Stimulated activated naive CD4-positive, alpha-beta T cell treated with Interleukin-2 at 50 U/mL for 16 hours (primary cell): ENCODE data around the gene SLC30A1.

Experiments used
- DNase-seq: peaks from one replicate; lab custom pipeline; 2025; lab: John Stamatoyannopoulos, UW

Gene SLC30A1

DNA sequence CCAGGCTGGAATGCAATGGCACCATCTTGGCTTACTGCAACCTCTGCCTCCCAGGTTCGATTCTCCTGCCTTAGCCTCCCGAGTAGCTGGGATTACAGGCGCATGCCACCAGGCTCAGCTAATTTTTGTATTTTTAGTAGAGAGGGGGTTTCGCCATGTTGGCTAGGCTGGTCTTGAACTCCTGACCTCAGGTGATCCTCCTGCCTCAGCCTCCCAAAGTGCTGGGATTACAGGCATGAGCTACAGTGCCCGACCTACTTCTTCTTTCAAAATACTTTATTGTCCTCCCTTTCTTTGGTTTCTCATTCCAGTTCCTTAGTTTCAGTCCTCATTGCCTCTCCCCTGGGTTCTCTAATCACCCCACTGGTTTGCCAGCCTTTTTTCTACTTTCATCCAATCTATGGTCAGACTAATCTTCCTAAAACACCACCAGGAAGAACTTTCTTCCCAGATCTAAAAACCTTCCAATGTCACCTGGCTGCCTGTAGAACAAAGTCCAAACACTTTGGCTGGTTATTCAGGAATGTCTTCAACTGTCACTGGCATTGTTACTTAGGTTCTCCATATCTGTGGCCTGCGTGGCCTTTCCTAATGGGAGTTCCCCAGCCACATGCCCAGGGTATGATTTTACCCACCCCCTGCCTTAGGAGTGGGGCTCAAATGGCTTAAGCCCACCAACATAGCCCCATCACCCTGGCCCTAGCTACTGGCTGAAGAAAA is 29.0 kb upstream of the SLC30A1 start:
- DNase-seq = no peak

DNA sequence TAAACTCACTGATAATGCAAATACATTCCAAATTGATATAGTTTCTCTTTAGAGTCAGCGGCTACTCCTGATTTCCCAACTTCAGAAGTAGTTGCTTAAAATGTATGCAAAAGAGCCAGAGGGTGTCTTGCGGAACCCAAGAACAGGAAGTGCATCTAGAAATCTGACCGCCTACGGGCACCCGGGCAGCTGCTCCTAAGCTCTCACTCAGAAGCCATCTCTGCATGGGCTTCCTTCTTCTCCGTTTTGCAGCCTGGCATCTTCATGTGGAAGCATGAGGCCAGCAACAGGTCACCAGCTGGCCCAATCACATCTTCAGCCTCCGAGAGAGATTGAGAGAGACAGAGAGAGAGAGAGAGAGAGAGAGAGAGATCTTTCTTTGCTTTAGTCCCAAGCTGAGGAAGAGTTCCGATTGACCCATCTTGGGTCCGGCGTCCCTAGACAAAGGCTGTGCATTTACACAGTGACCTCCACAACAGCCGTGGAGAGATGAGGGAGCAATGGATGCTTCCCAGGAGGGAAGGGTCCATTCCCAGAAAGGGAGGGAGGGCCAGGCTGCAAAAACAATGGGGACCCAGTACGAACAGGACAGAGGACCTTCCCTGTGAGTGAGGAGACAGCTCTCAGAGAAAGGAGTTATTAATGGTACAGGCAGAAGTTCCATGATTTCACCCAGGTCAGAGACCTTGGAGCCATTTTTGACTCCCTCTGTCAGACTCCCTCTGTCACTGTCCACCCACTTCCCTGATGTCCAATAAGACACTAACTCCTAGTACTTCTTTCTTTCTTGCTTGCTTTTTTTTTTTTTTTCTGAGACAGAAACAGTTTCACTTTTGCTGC is 28.2 kb upstream of the SLC30A1 start:
- DNase-seq = no peak

DNA sequence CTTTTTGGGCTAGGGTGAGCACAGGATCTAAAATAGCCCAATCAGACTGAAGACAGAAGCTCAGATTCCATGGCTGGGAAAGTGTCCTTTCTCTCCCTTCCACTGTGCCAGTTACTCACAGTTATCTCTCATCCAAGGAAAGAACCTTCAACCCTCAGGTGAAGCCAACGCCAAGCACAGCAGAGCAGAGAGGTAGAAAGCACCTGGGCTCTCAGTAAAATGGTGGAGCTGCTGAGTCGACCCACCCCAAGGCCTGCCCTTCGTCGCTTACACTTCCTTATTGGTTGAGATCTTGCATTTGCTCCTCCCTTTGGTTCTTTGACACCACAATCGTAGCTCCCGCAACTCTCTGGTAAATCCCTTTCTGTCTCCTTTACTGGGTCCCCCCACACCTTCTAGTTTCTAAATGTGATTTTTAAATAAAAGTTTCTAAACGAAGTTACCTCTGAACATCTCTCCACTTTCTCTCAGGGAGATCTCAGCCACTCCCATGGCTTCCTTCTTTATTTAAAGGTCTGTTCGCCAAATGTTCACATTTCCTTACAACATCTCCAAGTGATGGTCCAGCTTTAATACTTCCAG is 27.5 kb upstream of the SLC30A1 start:
- DNase-seq = no peak

GRCh38 chr1:211605603-211606331 is 26.8 kb upstream of the SLC30A1 start:
- DNase-seq = no peak

DNA sequence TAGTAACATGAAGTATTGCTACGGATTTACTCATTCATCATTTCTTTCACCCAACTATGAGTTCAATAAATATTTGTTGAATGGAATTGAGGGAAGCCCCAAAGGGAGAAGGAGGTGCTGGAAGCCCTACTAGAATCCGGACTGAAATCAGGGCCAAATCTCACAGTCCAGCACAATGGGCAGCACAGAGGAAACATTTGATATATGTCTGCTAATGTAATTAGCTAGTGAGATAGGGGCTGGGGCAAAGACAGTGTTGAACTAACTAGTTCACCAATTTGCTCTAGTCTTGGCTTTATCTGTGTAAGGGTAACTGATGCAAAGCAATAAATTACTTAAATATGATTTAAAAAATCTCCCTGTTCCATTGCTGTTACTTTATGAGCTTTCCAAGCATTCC is 26.1 kb upstream of the SLC30A1 start:
- no peak for DNase-seq

DNA sequence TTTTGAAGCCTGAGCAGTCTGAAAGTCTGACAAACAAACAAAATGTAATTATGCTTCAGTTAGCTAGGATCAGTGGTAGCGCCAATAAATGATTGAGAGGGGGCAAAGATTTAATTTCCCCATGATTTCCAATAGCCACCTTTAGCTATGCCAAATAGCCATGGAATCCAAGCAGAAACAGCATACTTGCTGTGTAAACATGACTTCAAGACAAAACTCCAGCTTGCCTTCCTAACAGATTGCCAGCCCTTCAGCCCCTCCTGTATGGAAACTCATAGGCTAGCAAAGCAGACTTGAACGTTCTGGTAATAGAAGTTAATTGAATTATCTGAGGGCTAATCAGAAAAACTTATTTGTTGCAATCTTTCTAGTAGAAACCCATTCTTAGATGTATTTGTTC is 25.6 kb upstream of the SLC30A1 start:
- DNase-seq = no peak

- DNase-seq = no peak
These were observed 24.8 kb upstream of the SLC30A1 start for GRCh38 chr1:211603713-211604112.

DNA sequence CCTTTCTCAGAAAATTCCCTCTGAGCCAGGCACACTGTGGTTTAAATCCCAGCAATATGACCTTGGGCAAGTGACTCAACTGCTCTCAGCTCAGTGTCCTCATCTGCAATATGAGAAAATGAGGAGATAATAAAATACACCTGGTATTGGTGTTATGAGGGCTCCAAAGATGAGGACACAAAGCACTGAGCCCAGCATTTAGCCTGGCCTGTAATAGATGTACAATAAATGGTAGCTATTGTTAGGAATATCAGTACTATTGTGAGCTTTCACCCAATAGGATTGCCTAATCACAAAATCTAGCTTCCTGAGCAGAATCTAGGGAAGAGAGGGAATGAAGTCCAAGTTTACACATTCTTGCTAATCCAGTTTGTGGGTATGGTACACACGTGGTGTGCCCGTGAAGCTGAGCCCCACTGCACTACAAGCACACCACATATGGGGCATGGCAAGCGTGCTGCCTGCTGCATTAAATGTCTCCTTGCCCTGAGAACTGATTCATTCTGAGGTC is 24.3 kb upstream of the SLC30A1 start:
- no peak for DNase-seq

- no peak for DNase-seq
These were observed 23.2 kb upstream of the SLC30A1 start for GRCh38 chr1:211601982-211602670.

DNA sequence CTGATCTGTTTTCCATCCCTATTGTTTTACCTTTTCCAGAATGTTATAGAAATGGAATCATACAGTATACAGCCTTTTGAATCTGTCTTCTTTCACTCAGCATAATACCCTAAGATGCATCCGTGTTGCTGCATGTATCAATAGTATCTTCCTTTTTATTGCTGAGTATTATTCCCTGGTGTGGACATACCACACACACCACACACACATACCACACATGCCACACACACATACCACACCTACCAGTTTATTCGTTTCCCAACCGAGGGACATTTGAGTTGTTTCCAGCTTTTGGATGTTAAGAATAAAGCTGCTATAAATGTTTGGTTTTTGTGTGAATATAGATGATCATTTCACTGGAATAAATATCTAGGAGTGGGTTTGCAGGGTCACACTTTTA is 22.2 kb upstream of the SLC30A1 start:
- no peak for DNase-seq

GRCh38 chr1:211599250-211599649 is 20.3 kb upstream of the SLC30A1 start:
- DNase-seq = no peak

GRCh38 chr1:211598514-211598913 is 19.6 kb upstream of the SLC30A1 start:
- no peak for DNase-seq

DNA sequence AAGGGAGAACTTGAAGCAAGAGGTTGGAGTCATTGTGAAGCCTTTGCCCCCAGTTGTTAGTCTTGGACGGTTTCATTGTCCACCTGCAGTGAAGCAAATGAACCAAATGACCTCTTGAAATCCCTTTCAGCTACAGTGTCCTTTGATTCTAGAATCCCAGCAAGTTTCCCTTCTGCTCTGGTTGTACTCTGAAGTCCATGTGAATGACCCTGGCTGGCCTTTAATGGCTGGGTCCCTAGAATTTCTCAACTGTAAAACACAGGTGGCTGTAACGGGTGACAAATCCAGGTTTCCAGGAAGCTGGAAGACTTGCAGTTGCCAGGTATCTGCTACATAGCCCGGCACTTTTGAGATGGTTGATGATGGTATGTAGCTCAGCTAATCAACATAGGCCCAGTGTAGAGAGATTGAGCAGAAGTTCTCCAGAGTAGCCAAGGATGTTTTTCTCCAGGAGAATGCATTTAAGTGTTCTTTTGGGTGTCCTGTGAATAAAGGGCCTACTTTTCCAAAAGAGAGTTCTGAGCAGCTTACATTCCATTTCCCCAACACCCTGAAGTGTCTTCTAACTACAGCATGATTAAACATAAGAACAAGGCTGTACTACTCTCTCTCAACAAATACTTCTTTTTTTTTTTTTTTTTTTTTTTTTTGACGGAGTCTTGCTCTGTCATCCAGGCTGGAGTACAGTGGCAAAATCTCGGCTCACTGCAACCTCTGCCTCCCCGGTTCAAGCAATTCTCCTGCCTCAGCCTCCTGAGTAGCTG is 17.6 kb upstream of the SLC30A1 start:
- no peak for DNase-seq

DNA sequence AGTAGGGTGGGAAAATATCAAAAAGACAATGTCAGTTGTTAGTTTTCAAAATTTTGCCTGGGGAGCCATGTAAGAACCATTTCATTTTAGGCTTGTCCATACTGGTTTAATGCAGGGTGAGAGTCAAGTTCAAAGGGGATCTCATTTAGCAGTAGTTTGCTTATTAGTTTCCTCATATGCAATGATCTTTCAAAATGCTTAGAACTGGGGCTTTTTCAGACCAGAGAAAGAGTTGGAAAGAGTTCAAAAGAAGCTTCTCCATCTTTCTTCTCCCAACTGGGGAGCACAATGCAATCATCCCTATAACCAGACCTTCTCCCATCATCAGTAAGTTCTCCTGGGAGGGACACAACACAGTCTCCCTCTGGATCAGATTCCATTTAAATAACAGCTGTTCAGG is 16.5 kb upstream of the SLC30A1 start:
- DNase-seq = no peak

GRCh38 chr1:211591980-211592493 is 13.1 kb upstream of the SLC30A1 start:
- no peak for DNase-seq

- DNase-seq = no peak
These were observed 11.1 kb upstream of the SLC30A1 start for GRCh38 chr1:211589782-211590721.

- no peak for DNase-seq
These were observed 9.8 kb upstream of the SLC30A1 start for GRCh38 chr1:211588711-211589110.

DNA sequence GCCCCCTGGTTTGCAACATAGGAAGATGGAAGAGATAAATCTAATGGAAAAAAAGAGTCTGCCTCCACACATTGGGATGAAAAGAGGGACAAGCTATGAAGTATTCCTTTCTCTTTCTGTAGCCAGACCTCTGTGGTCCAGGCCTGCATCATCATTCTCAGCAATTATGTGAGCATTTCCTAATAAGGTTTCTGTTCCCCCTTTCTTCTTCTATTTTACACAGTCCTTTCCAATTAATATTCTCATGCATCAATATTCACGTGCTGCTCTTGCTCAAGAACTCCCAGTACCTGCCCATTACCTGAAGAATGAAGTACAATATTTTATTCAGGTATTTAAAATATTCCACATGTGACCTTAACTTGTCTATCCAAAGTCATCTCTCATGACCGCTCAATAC is 8.2 kb upstream of the SLC30A1 start:
- no peak for DNase-seq

GRCh38 chr1:211586538-211586937 is 7.6 kb upstream of the SLC30A1 start:
- DNase-seq = no peak
